ENCODE results near the gene MACO1. TPM values are rescaled to one million over a fixed set of nuclear protein-coding genes. Genes with fewer than 3 reads are reported as not detected.
A peak's percentile ranks its signal among the peaks of the same experiment; 100 is the strongest.
"Not testable (repeated sequence)": the region's sequence is repeated elsewhere in the genome, so short reads cannot be mapped to it uniquely, and the experiment has no call there.

The MACO1 gene
- 14.9 and 17.2 TPM in 2 replicates for total RNA-seq (2014; rRNA removed; shearing (Covaris generic))

GRCh38 chr1:25430073-25430966, at the start of gene MACO1:
TSS of gene MACO1 (plus strand) at chr1:25430897. CDS start at chr1:25431099, 202 bp downstream.
- DNase-seq (ENCODE audit: low spot score) = peak; percentile 88

GRCh38 chr1:25382543-25382942, 48.2 kb upstream of the MACO1 start:
- DNase-seq (ENCODE audit: low spot score) = not testable (repeated sequence)

GRCh38 chr1:25383090-25383489, 47.6 kb upstream of the MACO1 start:
- DNase-seq (ENCODE audit: low spot score) = not testable (repeated sequence)

DNA sequence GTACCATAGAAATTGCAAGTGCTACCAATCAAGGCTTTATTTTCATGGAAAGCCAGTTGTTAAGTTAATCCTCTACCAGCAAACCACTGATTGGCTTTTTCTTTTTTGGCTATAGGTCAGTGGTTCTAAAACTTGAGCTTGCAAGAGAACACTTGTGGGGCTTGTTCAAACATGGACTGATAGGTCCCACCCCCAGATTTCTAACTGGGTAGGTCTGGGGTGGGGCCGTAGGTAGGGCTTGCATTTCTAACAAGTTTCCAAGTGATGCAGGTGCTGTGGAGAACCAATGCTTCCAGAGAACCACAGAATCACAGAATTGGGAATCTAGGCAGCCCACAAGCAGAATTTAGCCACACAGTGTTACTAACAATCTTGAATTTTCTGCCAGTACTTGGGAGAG, 46.8 kb upstream of the MACO1 start:
- DNase-seq (ENCODE audit: low spot score) = not testable (repeated sequence)

DNA sequence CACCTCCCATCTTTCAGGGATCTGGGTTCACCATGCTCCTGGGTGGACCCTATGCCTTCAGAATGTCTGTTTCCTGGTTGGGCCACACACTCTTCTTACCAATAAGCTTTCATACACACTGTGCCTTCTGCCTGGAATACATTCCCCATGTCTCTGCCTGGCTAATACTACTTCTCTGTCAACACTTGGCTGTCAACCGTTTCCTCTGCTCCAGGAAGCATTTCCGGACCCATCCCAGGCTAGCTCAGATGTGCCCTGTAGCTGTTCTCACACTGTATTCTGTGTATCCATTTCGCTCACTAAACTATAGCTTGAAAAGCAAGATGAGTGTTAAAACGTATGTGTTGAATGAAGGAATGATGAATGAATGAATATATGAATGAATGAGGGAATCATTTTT, 43.6 kb upstream of the MACO1 start:
- DNase-seq (ENCODE audit: low spot score) = not testable (repeated sequence)

GRCh38 chr1:25388691-25389090, 42.0 kb upstream of the MACO1 start:
- DNase-seq (ENCODE audit: low spot score) = not testable (repeated sequence)

DNA sequence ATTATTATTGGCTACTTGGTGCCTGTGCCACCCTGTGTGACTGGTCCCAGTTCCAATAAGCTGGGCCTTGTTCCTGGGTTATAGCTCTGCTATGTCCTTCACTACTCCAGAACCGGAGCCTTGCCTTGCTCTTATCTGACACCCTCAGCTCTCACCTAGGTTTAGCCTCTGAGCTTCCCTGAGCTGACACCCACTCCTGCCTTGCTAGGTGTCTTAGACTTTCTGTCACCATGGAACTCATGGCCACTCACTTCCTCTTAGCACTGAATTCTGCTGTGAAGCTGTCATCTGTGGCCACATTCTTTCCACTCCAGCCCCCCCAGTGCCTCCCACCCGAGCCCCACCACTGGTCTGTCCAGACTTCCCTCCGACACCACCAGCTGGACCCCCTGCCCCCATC, 41.0 kb upstream of the MACO1 start:
- not testable (repeated sequence) for DNase-seq (ENCODE audit: low spot score)

GRCh38 chr1:25392841-25393240, 37.9 kb upstream of the MACO1 start:
- no peak for DNase-seq (ENCODE audit: low spot score)

DNA sequence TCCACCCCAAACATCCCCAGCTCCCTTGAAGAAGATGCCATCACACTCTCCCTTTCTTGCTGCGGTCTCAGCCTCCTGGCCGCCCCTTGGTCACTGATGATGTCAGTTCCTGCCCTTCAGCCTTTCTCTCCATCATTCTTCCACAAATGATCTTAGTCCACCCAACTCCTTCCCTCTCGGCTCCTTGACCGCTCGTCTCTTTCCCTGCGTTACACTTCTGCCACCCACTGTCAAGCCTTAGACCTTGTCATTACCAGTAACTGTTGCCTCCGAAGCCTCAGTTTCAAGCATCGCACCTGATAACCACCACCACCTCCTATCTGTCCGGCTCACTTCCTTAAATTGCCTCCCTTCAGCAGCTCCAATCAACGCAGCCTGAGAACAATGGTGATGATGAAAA, 33.1 kb upstream of the MACO1 start:
- not testable (repeated sequence) for DNase-seq (ENCODE audit: low spot score)

DNA sequence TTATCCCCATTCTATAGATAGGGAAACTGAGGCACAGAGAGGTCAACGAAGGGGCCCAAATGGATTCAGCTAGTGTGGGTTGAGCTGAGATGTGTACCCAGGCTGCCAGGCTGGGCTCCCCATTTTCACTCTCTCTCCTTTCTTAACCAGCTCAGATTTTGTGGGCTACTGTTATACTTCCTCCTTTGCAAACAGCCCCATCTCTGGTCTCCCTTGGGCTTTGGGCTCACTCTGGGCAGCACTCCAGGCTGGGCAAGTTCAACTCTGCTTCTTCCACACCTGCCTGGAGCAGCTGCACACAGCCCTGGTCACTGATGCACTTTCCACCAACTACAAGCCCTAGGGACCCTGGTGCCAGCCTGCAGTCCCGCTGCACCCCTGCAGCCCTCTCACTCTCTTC, 32.6 kb upstream of the MACO1 start:
- DNase-seq (ENCODE audit: low spot score) = not testable (repeated sequence)

GRCh38 chr1:25402947-25403803, 27.5 kb upstream of the MACO1 start:
- DNase-seq (ENCODE audit: low spot score) = not testable (repeated sequence)

DNA sequence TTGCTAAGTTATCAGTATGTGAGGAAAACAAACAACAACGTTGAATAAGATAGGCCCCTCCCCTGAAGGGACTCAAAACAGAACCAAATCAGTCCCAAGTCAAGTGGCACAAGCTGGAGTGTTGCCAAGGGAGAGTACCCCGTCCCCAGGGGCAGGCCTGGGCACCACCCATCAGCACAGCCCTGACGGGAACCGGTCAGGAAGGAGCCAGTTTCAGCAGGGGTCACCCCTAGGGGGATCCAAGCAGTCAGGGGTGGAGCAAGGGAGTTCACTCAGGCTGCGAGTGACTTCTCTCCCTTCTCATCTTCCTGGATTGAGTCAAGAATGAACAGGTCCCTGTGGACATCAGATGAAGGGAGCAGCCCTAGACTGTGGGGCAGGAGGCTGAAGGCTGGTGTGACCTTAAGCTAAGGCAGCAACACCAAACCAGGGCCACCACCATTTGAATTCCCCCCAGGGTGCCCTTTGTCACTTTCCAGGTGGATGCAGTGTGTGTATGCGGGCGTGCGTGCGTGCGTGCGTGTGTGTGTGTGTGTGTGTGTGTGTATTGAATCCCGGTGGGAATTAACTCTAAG, 24.9 kb upstream of the MACO1 start:
- DNase-seq (ENCODE audit: low spot score) = not testable (repeated sequence)

GRCh38 chr1:25409641-25410427, 20.9 kb upstream of the MACO1 start:
- not testable (repeated sequence) for DNase-seq (ENCODE audit: low spot score)

GRCh38 chr1:25412872-25413623, 17.6 kb upstream of the MACO1 start:
- not testable (repeated sequence) for DNase-seq (ENCODE audit: low spot score)

DNA sequence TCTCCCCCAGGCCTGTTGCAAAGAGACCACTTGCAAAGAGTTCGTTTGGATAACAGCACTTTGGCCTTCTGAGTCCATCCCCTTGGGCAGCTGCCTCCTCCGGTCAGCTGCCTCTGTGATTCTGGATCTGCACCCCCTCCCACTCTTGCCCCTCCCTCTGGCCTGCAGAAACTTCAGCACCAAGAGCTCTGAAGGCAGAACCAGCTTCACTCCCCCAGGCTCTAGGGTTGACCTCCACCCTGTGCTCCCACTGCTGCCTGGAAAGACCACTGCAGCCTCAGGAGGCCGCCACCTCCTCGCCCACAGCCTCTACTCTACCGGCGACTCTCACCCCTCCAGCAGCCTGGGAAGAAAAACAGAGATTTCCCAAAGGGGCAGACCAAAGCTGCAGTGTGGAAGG, 16.5 kb upstream of the MACO1 start:
- not testable (repeated sequence) for DNase-seq (ENCODE audit: low spot score)

DNA sequence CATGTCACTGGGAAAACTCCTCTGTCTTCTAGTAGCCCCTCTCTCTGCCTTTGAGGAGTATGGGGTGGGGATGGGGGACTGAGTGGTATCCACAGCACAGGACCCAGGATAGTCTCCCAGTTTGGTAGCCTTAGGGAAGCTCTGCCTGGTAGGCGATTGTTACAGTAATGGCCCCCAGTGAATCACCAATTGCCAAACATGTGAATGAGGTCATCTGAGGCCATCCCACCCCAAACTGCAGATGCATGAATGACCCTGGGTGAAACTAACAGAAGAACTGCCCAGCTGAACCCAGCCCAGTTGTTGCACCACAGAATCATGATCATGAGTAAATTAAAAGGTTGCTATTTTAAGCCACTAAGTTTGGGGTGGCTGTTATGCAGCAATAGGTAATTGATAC, 16.1 kb upstream of the MACO1 start:
- not testable (repeated sequence) for DNase-seq (ENCODE audit: low spot score)

DNA sequence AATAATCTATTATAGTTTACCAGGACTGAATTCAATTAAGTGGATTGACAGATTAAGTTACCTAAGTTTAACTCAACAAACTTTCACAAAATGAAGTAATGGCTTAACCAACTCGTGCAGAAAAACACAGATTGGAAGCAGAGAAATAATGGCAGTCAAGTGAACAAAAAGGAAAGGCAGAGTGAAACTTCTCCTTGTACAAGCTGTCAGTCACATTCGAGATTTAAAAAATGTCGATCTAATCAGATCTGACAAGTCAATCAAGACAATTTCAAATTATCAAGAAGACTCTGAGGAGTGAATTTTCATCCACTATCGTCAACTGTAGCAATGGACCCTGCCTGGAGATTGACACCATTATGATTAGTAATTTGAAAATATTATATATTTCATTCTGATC, 13.4 kb upstream of the MACO1 start:
- not testable (repeated sequence) for DNase-seq (ENCODE audit: low spot score)

DNA sequence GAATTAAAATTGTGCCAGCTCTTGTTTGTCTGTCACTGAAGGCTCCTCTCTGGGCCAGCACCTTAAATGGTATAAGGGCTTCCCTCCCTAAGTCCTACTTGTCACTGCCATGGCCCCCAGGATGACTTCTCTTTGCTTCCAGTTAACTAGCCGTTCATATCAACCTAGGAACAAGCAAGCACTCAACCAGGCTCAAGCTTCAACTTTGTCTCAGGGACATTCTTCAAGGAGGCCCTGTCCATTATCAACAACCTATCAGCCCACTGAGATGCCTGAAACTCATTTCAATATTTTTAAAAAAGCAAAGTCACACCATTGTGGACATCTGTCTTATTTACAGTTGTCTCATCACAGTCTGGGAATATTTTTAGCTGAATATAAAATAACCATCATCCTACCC, 11.4 kb upstream of the MACO1 start:
- DNase-seq (ENCODE audit: low spot score) = not testable (repeated sequence)

DNA sequence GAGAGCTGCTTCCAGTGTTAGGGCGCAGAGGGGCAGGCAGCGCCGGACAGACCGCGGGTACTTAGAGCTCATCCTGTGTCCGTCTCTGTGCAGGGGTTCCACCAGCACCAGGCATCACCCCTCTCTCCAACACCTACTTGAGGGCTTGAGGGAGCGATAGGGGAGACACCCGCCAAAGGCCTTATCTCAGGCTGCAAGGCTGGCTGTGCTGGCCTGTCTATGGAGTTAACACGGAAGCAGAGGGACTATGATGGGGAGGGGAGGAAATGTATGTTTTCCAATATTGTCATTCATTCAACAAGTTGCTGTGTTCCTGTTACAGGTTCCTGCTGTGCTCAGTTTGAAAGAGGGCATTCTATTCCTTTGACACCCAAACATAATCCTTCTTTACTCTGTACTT, 10.0 kb upstream of the MACO1 start, which contains the start of gene RHCE:
TSS of gene RHCE (minus strand) at position 111 of the 400 bp plus-strand sequence. CDS start at position 72, 39 bp downstream.
- not testable (repeated sequence) for DNase-seq (ENCODE audit: low spot score)

DNA sequence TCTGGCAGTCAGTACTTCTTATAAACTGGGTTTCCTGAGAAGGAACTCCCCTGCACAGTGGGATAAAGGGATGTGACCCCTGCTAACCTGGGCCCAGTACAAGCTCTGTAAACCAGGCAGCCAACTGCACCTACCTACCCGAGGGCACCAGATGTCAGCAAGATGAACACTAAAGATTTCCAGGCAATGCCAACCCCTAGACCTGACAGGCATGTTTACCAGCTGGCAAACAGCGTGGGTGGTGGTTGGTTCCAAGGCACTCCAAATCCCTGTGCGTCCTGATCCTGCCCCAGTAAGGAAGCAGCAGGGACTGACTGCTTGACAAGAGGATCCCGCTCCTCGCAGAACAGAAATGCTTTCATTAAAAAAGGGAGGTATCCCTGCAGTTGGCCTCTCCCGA, 7.5 kb upstream of the MACO1 start:
- not testable (repeated sequence) for DNase-seq (ENCODE audit: low spot score)
